Measurements from ENCODE around the gene TPRA1. TPM values are rescaled to one million over a fixed set of nuclear protein-coding genes. Genes with fewer than 3 reads are reported as not detected.

Gene TPRA1
- total RNA-seq, 1 donor, result 25.6 TPM

DNA sequence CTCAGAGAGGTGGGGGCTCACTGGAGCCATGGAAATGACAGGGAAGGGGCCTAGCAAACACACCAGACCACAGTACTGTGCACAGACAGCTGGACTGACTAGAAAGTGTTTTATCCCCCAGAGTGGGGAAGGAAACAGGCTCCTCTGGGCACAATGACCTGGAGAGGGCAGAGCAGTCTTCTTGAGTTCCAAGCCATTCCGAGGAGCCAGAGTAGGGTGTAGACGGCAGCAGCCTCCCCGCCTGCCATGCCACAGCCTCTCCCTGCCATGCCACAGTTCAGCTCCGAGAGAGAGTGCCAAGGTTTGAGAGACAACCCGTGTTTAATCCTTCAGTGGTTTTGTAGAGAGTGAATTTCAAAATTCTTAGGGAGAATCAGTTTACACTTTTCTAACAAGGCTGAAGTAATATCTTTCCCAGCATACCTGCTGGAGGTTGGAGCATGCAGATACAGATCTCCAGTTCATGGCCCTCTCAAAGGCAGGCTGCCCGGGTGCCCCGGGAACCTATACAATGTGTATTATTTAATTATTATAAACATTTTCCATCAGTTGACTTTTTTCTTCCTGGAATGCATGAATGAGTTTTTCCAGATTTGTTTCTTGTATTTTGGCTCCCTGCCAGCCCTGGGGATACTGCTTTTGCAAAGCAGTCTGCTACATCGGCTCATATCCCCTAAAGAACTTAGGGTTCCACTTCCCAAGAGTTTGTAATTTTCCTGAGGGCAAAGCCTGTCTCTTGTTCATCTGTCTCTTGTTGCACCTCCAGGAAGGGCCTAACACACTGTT, 41.7 kb upstream of the TPRA1 start:
- TF ChIP-seq, protein P1, sequence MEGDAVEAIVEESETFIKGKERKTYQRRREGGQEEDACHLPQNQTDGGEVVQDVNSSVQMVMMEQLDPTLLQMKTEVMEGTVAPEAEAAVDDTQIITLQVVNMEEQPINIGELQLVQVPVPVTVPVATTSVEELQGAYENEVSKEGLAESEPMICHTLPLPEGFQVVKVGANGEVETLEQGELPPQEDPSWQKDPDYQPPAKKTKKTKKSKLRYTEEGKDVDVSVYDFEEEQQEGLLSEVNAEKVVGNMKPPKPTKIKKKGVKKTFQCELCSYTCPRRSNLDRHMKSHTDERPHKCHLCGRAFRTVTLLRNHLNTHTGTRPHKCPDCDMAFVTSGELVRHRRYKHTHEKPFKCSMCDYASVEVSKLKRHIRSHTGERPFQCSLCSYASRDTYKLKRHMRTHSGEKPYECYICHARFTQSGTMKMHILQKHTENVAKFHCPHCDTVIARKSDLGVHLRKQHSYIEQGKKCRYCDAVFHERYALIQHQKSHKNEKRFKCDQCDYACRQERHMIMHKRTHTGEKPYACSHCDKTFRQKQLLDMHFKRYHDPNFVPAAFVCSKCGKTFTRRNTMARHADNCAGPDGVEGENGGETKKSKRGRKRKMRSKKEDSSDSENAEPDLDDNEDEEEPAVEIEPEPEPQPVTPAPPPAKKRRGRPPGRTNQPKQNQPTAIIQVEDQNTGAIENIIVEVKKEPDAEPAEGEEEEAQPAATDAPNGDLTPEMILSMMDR (IDR thresholded peaks at IDR 0.05; ENCODE audit: insufficient read depth, low read length), result no peak
- H3K4me3 ChIP-seq (ENCODE audit: low read depth, low read length), result no peak overlapping the region
- no peak for DNase-seq (ENCODE audit: low read depth)

GRCh38 chr3:127630811-127631714, 40.5 kb upstream of the TPRA1 start:
- H3K4me3 ChIP-seq (ENCODE audit: low read depth, low read length), result no peak overlapping the region
- TF ChIP-seq, protein P1 (IDR thresholded peaks at IDR 0.05; ENCODE audit: insufficient read depth, low read length), result no peak
- no peak for DNase-seq (ENCODE audit: low read depth)

DNA sequence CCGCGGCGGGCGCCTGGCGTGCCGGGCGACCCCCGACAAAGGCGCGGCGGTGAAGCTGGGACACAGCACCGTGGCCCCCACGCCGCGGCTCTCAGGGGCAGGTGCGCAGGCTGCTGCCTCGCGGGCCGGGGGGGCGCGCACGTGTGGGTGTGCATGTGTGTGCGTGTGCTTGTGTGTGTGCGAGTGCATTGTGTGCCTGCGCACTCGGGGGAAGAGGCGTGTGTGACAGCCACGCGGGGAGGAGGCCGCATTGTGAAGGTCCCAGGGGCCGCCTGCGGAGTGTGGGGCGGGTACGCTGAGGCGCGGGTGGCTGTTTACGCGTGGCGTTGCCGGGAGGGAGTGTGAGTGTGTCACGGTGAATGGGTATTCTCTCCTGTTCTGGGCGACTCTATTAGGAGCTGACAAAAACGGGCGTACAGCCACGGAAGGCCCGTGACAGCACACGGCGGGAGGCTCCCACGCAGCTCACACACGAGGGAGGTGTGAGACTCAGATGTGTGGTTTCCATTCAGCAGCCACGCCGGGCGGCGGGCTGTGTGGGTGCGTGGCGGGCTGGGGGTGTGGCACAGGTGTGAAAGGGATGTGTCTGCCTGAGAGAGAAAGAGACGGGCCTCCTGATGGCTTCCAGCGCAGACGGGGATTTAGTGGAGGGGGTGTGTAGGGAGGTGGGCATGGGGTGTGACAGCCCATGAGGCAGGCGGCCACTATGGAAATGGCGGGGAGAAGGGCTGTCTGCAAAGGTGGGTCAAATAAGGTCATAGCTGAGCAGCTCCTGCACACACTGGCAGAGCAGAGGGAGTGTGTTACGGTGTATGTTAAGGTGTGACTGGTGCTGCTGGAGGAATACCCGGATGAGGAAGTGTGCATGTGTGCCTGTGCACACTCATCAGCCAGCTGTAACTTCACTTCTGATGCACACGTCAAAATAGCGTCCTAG, 39.2 kb upstream of the TPRA1 start:
- TF ChIP-seq, protein P1 (IDR thresholded peaks at IDR 0.05; ENCODE audit: insufficient read depth, low read length), result no peak
- H3K4me3 ChIP-seq (ENCODE audit: low read depth, low read length), result peak overlapping the region; percentile 57
- no peak for DNase-seq (ENCODE audit: low read depth)

DNA sequence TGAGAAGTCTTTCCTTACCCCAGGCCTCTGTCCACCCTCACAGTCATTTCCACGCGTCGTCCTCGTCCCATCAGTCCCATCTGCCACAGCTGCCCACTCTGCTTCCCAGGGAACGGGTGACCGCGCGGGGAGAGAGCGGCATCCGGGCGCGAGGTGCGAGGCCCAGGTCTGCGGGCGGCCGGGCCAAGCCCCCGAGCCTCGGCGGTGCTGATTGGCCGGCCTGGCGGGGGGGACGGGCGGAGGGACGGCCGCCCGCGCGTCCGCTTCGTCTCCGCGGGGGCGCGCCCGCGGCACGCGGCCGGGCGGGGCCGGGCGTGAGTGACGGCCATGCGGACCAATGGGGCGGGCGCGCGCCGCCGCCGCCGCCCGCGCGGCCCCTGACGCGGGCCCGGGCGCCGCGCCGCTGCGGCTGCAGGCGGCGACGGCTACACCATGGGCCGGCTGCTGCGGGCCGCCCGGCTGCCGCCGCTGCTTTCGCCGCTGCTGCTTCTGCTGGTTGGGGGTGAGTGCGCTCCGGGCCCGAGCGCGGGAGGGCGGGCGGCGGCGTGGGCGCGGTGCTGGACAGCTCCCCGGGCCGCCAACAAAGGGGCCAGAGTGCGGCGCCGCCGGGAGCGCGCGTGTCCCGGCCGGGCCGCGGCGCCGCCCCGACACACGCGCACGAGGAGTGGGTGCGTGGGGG, 38.4 kb upstream of the TPRA1 start, which contains the start of gene PODXL2:
PODXL2 (plus strand) TSS at position 398 of the 679 bp plus-strand sequence; CDS start at position 433, 35 bp downstream.
- DNase-seq (ENCODE audit: low read depth), result peak; percentile 33
- TF ChIP-seq, protein P1 (IDR thresholded peaks at IDR 0.05; ENCODE audit: insufficient read depth, low read length), result no peak
- H3K4me3 ChIP-seq (ENCODE audit: low read depth, low read length), result peak within 1 kb of the TSS; percentile 57

DNA sequence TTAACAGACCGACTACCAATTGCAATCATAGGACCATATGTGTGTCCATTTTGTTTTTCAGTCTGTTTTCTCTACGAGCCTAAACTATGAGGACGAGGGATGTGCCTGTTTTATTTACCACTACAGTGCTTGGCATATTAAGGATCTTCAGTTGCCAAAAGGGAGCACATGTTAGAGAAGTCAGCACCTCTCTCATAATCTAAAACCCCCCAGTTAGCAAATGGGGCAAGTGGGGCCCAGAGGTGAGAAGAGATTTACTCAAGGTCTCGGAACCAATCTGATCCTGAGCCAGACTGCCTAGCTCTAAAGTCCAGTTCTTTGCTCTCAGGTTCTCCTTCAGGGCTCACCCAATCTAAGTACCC, 37.9 kb upstream of the TPRA1 start:
- H3K4me3 ChIP-seq (ENCODE audit: low read depth, low read length), result no peak overlapping the region
- DNase-seq (ENCODE audit: low read depth), result no peak
- TF ChIP-seq, protein P1 (IDR thresholded peaks at IDR 0.05; ENCODE audit: insufficient read depth, low read length), result no peak
